ENCODE results near the gene PLCD3.

The PLCD3 gene

DNA sequence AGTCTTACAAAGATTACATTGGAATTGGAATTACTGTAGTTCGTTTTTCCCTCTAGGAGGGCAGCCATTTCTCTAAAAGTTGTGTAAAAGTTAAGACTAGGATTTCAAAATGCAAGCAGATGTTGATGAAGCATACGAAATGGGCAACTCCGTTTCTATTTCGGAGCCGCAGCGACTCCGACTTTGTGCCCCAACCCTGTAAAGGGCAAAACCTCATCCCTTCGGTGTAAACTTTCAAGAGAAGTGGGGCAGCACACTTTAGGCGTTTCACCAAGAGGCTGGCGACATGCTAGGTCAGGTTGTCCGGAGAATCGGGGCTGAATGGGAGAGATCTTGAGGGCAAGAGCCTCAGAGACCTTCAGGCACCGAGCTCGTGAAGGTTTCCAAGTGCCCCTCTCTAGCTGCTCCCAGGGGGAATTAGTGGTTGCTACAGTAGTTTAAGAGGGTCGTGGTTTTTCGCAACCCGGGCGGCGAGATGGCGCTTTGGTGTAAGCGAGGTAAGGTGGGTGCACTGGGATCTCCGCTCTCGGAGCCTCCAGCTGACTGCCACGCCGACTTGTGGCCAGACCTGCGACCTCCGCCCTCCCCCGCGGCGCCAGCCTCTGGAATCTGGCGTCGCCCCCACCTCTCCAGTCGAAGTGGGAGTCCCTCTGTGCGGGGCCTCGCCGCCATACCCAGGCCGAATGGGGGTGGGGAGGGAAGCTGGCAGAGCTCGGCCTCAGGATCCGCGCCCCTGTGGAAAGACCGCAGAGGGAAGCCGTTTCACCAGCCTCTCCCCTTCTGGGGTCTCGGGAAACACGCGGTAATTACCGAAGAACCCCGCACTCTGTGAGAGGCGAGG, 28.4 kb upstream of the PLCD3 start:
- TF ChIP-seq, protein P1, sequence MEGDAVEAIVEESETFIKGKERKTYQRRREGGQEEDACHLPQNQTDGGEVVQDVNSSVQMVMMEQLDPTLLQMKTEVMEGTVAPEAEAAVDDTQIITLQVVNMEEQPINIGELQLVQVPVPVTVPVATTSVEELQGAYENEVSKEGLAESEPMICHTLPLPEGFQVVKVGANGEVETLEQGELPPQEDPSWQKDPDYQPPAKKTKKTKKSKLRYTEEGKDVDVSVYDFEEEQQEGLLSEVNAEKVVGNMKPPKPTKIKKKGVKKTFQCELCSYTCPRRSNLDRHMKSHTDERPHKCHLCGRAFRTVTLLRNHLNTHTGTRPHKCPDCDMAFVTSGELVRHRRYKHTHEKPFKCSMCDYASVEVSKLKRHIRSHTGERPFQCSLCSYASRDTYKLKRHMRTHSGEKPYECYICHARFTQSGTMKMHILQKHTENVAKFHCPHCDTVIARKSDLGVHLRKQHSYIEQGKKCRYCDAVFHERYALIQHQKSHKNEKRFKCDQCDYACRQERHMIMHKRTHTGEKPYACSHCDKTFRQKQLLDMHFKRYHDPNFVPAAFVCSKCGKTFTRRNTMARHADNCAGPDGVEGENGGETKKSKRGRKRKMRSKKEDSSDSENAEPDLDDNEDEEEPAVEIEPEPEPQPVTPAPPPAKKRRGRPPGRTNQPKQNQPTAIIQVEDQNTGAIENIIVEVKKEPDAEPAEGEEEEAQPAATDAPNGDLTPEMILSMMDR (conservative IDR thresholded peaks at IDR 0.05) = no peak
- peak; percentile 85 for TF ChIP-seq ZFX (IDR thresholded peaks at IDR 0.05)

GRCh38 chr17:45156242-45156641, 23.9 kb upstream of the PLCD3 start:
- TF ChIP-seq ZFX (IDR thresholded peaks at IDR 0.05) = no peak
- TF ChIP-seq, protein P1 (conservative IDR thresholded peaks at IDR 0.05) = no peak
- no peak overlapping the region for H3K27ac ChIP-seq

More for the DNA sequence above, 28.4 kb upstream of the PLCD3 start:
- H3K27ac ChIP-seq = peak overlapping the region; percentile 100

GRCh38 chr17:45155483-45155882, 23.2 kb upstream of the PLCD3 start:
- TF ChIP-seq ZFX (IDR thresholded peaks at IDR 0.05) = no peak
- TF ChIP-seq, protein P1 (conservative IDR thresholded peaks at IDR 0.05) = no peak
- H3K27ac ChIP-seq = 0 out of 2 replicates have a peak overlapping the region, but pooled peaks have one; percentile 3

GRCh38 chr17:45155029-45155428, 22.7 kb upstream of the PLCD3 start:
- no peak for TF ChIP-seq ZFX (IDR thresholded peaks at IDR 0.05)
- H3K27ac ChIP-seq = no peak overlapping the region

DNA sequence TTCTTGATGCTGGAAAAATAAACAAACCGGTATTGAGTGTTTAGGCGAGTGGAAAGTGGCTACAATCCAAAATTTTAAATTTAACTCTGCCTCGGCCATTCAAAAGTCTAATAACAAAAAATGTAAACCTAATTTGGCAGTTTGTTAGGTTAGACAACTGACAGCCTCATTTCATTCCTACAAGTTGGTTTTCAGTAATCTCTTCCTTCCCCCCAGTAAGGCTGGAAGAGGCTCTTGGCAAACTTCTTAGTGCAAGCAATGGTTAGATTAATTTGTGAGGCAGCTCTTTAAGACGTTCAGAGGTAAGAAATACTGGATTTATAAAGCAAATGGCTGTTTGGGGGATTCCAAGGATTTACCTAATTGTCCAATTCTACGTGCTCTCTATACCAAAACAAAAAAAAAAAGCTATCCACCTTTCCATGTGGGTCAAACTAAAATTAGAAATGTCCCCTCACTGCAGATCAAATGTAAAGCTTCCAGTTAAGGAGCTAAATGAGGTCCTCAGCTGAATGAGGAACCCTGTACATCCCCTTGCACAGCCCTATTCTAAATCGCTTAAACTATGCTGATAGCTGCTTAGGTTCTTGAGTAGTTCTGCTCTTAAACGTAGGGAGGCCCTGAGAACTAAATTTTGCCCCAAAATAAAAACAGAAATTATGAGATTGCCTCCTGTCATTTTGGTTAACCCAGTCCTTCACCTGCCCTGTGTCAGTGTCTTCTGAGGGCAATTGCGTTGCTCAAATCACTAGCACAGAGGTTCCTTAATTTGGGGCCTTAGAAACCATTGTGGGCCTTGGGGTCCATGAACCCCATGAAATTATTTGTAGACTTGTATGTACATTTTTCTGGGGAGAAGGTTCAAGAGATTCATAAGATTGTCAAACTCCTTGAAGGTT, 18.8 kb upstream of the PLCD3 start:
- H3K27ac ChIP-seq = no peak overlapping the region
- TF ChIP-seq, protein P1 (conservative IDR thresholded peaks at IDR 0.05) = no peak
- no peak for TF ChIP-seq ZFX (IDR thresholded peaks at IDR 0.05)

DNA sequence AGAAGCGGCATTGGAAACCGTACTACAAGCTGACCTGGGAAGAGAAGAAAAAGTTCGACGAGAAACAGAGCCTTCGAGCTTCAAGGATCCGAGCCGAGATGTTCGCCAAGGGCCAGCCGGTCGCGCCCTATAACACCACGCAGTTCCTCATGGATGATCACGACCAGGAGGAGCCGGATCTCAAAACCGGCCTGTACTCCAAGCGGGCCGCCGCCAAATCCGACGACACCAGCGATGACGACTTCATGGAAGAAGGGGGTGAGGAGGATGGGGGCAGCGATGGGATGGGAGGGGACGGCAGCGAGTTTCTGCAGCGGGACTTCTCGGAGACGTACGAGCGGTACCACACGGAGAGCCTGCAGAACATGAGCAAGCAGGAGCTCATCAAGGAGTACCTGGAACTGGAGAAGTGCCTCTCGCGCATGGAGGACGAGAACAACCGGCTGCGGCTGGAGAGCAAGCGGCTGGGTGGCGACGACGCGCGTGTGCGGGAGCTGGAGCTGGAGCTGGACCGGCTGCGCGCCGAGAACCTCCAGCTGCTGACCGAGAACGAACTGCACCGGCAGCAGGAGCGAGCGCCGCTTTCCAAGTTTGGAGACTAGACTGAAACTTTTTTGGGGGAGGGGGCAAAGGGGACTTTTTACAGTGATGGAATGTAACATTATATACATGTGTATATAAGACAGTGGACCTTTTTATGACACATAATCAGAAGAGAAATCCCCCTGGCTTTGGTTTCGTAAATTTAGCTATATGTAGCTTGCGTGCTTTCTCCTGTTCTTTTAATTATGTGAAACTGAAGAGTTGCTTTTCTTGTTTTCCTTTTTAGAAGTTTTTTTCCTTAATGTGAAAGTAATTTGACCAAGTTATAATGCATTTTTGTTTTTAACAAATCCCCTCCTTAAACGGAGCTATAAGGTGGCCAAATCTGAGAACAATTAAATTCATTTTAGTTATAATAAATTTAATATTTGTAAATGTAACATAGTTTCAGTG, 17.7 kb upstream of the PLCD3 start:
- TF ChIP-seq, protein P1 (conservative IDR thresholded peaks at IDR 0.05) = no peak
- TF ChIP-seq ZFX (IDR thresholded peaks at IDR 0.05) = no peak
- H3K27ac ChIP-seq = peak overlapping the region; percentile 94
